Metanephros (tissue), 2 donors: ENCODE measurements around the gene METTL6. TPM values are rescaled to one million over a fixed set of nuclear protein-coding genes. Genes with fewer than 3 reads are reported as not detected.

ENCODE experiments used
- small RNA-seq: library from RNA; depleted of rRNA; stranded (forward); fragments of <200 nt; gene quantifications from one replicate; pipeline ENCODE3, GENCODE V24; 2014; ENCODE audit warnings: low replicate concordance
- total RNA-seq: library from RNA; depleted of rRNA; stranded (reverse); fragments of >200 nt; gene quantifications from one replicate; pipeline ENCODE4 v1.2.3, GENCODE V29; 2014

METTL6 gene, protein sequence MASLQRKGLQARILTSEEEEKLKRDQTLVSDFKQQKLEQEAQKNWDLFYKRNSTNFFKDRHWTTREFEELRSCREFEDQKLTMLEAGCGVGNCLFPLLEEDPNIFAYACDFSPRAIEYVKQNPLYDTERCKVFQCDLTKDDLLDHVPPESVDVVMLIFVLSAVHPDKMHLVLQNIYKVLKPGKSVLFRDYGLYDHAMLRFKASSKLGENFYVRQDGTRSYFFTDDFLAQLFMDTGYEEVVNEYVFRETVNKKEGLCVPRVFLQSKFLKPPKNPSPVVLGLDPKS
- total RNA-seq, result 35.4 TPM

DNA sequence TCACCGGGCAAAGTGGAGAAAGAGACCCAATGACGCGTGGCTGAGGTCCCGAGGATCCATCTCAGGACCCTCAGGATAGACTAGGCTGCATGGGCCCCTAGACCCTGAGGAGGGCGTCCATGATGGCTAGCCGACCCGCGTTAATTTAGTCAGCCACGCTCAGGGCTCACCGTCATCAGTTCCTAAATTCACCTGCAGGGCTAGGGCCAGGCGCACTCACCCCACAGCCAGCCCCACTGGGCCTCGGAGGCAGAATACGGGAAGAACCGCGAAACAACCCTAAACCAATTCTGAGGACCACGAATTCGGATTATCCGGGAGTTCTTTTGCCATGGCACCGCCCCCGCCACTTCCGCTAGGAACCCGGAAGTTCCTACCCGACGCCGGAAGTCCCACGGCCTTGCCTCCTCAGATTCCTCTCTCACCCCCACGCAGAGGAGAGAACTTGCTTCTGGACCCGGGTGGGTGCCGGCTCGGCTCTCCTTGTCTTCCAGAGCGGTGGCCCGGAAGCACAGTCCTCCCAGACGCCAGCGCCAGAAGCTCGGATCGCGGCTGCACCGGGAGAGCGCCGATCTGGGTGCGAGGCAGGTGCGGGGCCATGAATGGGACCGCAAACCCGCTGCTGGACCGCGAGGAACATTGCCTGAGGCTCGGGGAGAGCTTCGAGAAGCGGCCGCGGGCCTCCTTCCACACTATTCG lies at the start of gene METTL6, which contains the start of gene EAF1:
METTL6 (minus strand) TSS at position 363 of the 699 bp plus-strand sequence. CDS start 1,033 bp downstream, outside the sequence.
EAF1 (plus strand) TSS at position 417 of the 699 bp plus-strand sequence; CDS start at position 599, 182 bp downstream.

Small RNAs within 50 kb of the gene (small RNA-seq; reads per million reads assigned to genes)
- gene HMGN2P7 (not detected), gene RNU6-1024P (not detected)

Other genes starting within 250 kb of the METTL6 start
- 64.1 TPM for gene CAPN7, start 221.3 kb downstream of the METTL6 start, total RNA-seq
- 61.1 TPM for gene SH3BP5, start 95.0 kb downstream of the METTL6 start, total RNA-seq
- gene EAF1, start 54 bp upstream of the METTL6 start, total RNA-seq, result 17.3 TPM
- gene COLQ, start 94.2 kb upstream of the METTL6 start, total RNA-seq, result 10.6 TPM
- 21.1 TPM for gene HACL1, start 174.0 kb upstream of the METTL6 start, total RNA-seq
- gene BTD, start 174.2 kb upstream of the METTL6 start, total RNA-seq, result 28.7 TPM